HUES48 (cell line): ENCODE results near the gene PLBD2.

Experiments used
- H3K27ac ChIP-seq: one replicate; pipeline ENCODE4 v1.7.0; 2013; ENCODE audit warnings: low read depth, low read length, inconsistent platforms
- H3K27me3 ChIP-seq: 2 replicates; pipeline ENCODE4 v1.6.1; 2013; ENCODE audit warnings: mild to moderate bottlenecking, low read length; ENCODE audit not compliant: control insufficient read depth, insufficient read depth
- H3K36me3 ChIP-seq: 2 replicates; pipeline ENCODE4 v1.6.1; 2013; ENCODE audit warnings: low read length; ENCODE audit not compliant: control insufficient read depth, insufficient read depth
- H3K4me1 ChIP-seq: 2 replicates; pipeline ENCODE4 v1.6.1; 2013; ENCODE audit warnings: mild to moderate bottlenecking, low read length; ENCODE audit not compliant: control insufficient read depth, insufficient read depth
- H3K4me3 ChIP-seq: 2 replicates; pipeline ENCODE4 v1.5.1; 2013; ENCODE audit warnings: mild to moderate bottlenecking, low read depth, low read length
- H3K9ac ChIP-seq: 2 replicates; pipeline ENCODE4 v1.6.1; 2013; ENCODE audit warnings: mild to moderate bottlenecking, low read depth, low read length, moderate library complexity
- H3K9me3 ChIP-seq: 2 replicates; pipeline ENCODE4 v1.6.1; 2013; ENCODE audit warnings: low read length; ENCODE audit not compliant: control insufficient read depth, insufficient read depth

The PLBD2 gene

GRCh38 chr12:113390064-113391043 is 32.0 kb downstream of the PLBD2 start:
- H3K9me3 ChIP-seq, result no peaks in the 10 kb centered on the region
- H3K36me3 ChIP-seq, result peaks cover 21% of the 10 kb centered on the region
- H3K27ac ChIP-seq, result no peak overlapping the region
- H3K4me3 ChIP-seq, result no peak overlapping the region
- H3K9ac ChIP-seq, result no peak overlapping the region
- no peaks in the 10 kb centered on the region for H3K4me1 ChIP-seq
- no peaks in the 10 kb centered on the region for H3K27me3 ChIP-seq

GRCh38 chr12:113391145-113391544 is 32.8 kb downstream of the PLBD2 start:
- Histone ChIP-seq H3K36me3 (peaks cover 20% of the 10 kb centered on the region), H3K9me3 (no peaks in the 10 kb centered on the region), H3K27ac (no peak overlapping the region), H3K4me1 (no peaks in the 10 kb centered on the region), H3K27me3 (no peaks in the 10 kb centered on the region), H3K4me3 (no peak overlapping the region), H3K9ac (no peak overlapping the region)

- H3K27me3 ChIP-seq, result no peaks in the 10 kb centered on the region
- no peak overlapping the region for H3K27ac ChIP-seq
- H3K4me3 ChIP-seq, result no peak overlapping the region
- no peaks in the 10 kb centered on the region for H3K4me1 ChIP-seq
- no peaks in the 10 kb centered on the region for H3K9me3 ChIP-seq
- no peak overlapping the region for H3K9ac ChIP-seq
- peaks cover 18% of the 10 kb centered on the region for H3K36me3 ChIP-seq
These were observed 33.4 kb downstream of the PLBD2 start for GRCh38 chr12:113391650-113392337.

- Histone ChIP-seq H3K27ac (no peak overlapping the region), H3K9me3 (no peaks in the 10 kb centered on the region), H3K36me3 (peaks cover 13% of the 10 kb centered on the region; the same call in 1 of the 2 replicates), H3K9ac (no peak overlapping the region), H3K4me3 (no peak overlapping the region), H3K27me3 (no peaks in the 10 kb centered on the region), H3K4me1 (no peaks in the 10 kb centered on the region)
These were observed 34.1 kb downstream of the PLBD2 start for GRCh38 chr12:113392520-113392919.

- Histone ChIP-seq H3K27ac (no peak overlapping the region), H3K27me3 (no peaks in the 10 kb centered on the region), H3K36me3 (0 out of 2 replicates have a peak, but pooled peaks cover 9% of the 10 kb centered on the region), H3K9me3 (no peaks in the 10 kb centered on the region), H3K9ac (no peak overlapping the region), H3K4me3 (no peak overlapping the region), H3K4me1 (no peaks in the 10 kb centered on the region)
These were observed 34.7 kb downstream of the PLBD2 start for GRCh38 chr12:113392988-113393579.

- Histone ChIP-seq H3K4me3 (no peak overlapping the region), H3K27ac (no peak overlapping the region), H3K9ac (no peak overlapping the region), H3K27me3 (no peaks in the 10 kb centered on the region), H3K36me3 (0 out of 2 replicates have a peak, but pooled peaks cover 5% of the 10 kb centered on the region), H3K4me1 (no peaks in the 10 kb centered on the region), H3K9me3 (no peaks in the 10 kb centered on the region)
These were observed 35.4 kb downstream of the PLBD2 start for GRCh38 chr12:113393749-113394148.

GRCh38 chr12:113395119-113395518 is 36.7 kb downstream of the PLBD2 start:
- Histone ChIP-seq H3K36me3 (0 out of 2 replicates have a peak, but pooled peaks cover 2% of the 10 kb centered on the region), H3K4me3 (no peak overlapping the region), H3K9me3 (no peaks in the 10 kb centered on the region), H3K27ac (no peak overlapping the region), H3K27me3 (no peaks in the 10 kb centered on the region), H3K4me1 (no peaks in the 10 kb centered on the region), H3K9ac (no peak overlapping the region)

- Histone ChIP-seq H3K9me3 (no peaks in the 10 kb centered on the region), H3K4me3 (no peak overlapping the region), H3K36me3 (no peaks in the 10 kb centered on the region), H3K27ac (no peak overlapping the region), H3K9ac (no peak overlapping the region), H3K4me1 (no peaks in the 10 kb centered on the region), H3K27me3 (no peaks in the 10 kb centered on the region)
These were observed 37.8 kb downstream of the PLBD2 start for GRCh38 chr12:113396200-113396599.

GRCh38 chr12:113396828-113397496 is 38.6 kb downstream of the PLBD2 start:
- Histone ChIP-seq H3K27me3 (no peaks in the 10 kb centered on the region), H3K4me1 (no peaks in the 10 kb centered on the region), H3K27ac (no peak overlapping the region), H3K4me3 (no peak overlapping the region), H3K36me3 (no peaks in the 10 kb centered on the region), H3K9ac (no peak overlapping the region), H3K9me3 (no peaks in the 10 kb centered on the region)

GRCh38 chr12:113397497-113398197 is 39.3 kb downstream of the PLBD2 start:
- Histone ChIP-seq H3K27ac (no peak overlapping the region), H3K4me3 (no peak overlapping the region), H3K9me3 (no peaks in the 10 kb centered on the region), H3K9ac (no peak overlapping the region), H3K4me1 (no peaks in the 10 kb centered on the region), H3K36me3 (no peaks in the 10 kb centered on the region), H3K27me3 (no peaks in the 10 kb centered on the region)
